NOMO-1 treated with dmso at 0.1 percent for 144 hours (cell line): Measurements from ENCODE around the gene NATD1.

ENCODE experiments used
- DNase-seq: peaks from one replicate; lab custom pipeline; 2025; ENCODE audit not compliant: unreplicated experiment; lab: John Stamatoyannopoulos, UW

NATD1 gene, protein sequence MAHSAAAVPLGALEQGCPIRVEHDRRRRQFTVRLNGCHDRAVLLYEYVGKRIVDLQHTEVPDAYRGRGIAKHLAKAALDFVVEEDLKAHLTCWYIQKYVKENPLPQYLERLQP

DNA sequence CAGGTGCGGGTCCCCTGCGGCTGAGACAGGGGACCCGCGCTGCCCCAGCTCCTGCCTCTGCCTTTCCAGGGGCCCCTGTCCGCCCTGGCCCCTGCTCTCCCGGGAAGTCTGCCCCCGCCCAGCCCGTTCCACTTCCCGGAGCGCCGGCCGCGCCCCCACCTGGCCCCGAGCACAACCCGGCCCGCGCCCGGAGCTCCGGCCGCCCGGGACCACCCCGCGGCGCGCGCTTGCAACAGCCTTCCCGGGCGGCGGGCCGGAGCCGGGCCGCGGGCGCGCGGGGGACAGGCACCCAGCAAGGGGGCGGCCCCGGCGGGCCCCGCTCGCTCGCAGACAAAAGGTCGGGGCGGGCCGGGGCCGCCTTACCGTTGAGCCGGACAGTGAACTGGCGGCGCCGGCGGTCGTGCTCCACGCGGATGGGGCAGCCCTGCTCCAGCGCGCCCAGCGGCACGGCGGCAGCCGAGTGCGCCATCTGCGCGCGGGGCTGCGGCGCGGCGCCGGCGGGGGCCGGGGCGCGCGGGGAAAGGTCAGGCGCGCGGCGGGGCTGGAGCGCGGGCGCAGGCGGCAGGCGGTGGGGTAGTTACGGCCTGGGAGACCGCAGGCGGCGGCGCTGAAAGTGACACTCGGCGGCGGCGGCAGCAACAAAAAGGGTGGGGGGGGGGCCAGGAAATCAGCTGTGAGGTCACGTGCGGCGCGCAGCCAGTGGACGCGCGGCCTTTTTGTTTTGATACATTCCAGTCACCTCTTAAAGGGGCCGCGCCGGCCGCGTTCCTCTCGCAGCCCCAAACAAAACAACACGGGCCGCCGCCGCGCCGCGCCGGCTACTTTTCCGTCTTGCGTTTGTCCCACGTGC lies at the start of gene NATD1:
Gene NATD1, minus strand, starts transcription at position 615 of the 850 bp plus-strand sequence. Its CDS starts 146 bp downstream, at position 469.
- peak; percentile 76 for DNase-seq

DNA sequence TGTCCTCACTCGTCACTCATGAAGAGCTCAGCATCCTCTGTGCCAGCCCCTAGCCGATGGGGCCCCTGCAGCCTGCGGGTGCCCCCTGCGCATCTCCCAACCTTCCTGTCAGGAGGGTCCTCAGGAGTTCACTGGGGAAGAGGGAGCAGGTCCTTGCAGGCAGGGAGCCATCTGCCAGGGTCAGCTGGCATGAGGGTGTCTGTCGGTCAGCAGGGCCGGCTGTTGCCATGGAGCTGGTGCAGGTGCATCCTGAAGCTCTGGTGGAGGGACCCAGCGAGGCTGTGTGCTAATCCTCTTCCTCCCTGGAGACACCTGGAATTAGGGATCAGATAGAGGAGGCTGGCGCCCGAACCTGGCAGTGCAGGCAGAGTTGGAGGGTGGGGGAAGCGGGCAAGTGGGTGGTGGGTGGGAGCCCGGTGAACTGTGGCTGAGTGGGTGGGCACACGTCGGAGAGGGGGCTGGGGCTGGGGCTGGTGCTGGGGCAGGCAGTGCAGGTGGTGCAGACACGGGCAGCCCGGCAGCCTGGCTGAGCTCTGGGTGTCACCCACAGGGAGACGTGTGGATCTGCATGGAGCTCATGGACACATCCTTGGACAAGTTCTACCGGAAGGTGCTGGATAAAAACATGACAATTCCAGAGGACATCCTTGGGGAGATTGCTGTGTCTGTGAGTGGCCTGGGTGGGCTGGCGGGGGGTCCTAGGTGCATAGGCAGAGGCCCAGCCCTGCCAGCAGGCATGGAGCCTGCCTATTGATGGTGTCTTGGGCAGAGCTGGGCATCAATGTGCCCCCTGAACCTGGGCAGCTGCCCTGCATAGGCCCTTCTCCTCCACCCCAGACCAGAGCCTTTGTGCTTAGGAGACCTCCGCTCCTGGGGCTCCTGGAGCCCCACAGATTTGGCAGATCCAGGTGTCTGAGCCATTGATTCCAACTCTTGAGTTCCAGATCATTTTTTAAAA lies 48.7 kb upstream of the NATD1 start:
- DNase-seq, result no peak

- DNase-seq, result no peak
Observed at GRCh38 chr17:21300601-21301571, 47.7 kb upstream of the NATD1 start.

DNA sequence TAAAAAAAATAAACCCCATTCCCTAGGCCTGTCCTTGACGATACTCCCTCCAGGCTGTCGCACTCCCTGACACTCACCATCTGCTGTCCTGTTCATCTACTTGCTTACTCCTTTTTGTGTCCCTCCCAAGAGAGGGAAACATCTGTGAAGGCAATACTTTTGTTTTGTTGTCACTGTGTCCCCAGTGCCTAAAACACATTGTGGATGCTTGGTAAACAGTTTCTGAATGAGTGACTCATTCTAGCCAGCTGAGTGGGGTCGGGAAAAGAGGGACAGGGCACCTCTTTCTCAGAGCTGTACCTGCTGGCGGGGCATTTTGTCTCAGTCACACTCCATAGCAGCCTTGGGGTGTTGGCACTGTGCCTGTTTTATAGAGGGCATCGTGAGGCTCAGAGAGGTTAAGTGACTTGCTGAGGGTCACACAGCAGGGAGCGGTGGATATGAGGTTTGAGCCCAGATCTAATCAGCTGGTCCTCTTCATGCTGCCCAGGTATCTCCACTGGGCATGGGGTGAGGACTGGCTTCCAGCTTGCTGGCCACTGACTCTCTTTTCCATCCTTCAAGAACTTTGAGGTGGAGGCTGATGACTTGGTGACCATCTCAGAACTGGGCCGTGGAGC lies 46.9 kb upstream of the NATD1 start:
- no peak for DNase-seq

GRCh38 chr17:21298983-21299519 lies 45.8 kb upstream of the NATD1 start:
- no peak for DNase-seq

GRCh38 chr17:21298056-21298982 lies 45.1 kb upstream of the NATD1 start:
- no peak for DNase-seq

- DNase-seq, result no peak
Observed at GRCh38 chr17:21297597-21297996, 44.4 kb upstream of the NATD1 start.

DNA sequence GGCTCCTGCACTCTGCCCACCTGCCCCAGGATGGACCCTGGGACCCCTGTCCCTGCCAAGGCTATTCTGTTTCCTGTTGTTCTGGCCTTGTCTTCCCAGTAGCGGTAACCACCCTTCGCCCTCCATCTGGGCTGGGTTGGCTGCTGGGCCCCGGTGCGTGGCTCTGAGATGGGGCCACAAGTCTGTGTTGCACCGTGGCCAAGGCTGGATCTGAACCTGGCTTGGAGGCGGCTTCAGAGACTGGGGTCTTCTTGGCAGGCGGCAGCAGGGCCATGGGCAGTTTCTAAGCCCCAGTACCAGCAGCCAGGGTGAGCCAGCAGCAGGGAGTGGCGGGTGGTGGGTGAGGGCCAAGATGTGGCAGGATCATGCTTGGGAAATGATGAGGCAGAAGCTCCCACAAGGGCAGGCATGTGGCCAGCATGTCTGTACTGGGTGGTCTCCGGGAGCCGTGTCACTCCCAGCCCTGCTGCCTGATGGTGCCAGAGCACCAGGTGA lies 43.9 kb upstream of the NATD1 start:
- DNase-seq, result no peak

- DNase-seq, result no peak
Observed at GRCh38 chr17:21296097-21297025, 43.2 kb upstream of the NATD1 start.

- no peak for DNase-seq
Observed at GRCh38 chr17:21295036-21295952, 42.1 kb upstream of the NATD1 start.

GRCh38 chr17:21294321-21295035 lies 41.3 kb upstream of the NATD1 start:
- DNase-seq, result no peak

DNA sequence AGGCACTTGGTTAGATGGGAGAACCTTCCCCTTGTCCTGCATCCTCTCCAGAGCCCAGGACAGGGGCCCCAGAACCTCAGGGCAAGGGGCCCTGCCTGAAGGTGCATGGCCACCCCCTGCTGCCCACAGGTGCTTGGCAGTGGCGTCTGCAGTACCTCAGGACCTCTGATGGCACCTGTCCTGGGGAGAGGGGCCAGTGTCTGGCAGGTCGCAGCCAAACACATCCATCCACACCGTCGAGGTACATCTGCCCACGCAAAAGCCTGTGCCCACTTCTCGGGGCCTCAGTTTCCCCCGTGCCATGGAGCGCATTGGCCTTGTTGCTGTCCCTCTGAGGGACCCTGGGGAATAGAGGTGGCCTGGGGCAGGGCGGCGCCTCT lies 40.6 kb upstream of the NATD1 start:
- no peak for DNase-seq

- no peak for DNase-seq
Observed at GRCh38 chr17:21292867-21293830, 39.9 kb upstream of the NATD1 start.

DNA sequence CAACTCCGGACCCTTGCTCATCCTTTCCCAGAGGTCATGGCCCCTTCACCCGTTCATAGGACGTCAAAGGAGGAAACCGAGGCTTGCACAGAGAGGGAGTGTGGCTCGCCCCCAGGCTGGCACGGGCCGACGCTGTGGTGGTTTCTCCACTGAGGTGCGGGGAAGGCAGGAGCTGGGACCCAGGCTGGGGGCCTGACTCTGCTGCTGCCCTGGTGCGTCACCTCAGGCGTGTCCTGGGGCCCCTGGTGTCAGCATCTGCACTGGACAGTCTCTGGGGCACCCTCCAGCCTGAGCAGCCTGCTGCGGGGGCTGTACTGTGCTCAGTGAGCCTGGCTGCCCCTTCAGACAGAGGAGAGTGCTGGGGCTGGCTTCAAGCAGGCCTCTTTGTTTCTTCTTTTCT lies 38.7 kb upstream of the NATD1 start:
- DNase-seq, result no peak

DNA sequence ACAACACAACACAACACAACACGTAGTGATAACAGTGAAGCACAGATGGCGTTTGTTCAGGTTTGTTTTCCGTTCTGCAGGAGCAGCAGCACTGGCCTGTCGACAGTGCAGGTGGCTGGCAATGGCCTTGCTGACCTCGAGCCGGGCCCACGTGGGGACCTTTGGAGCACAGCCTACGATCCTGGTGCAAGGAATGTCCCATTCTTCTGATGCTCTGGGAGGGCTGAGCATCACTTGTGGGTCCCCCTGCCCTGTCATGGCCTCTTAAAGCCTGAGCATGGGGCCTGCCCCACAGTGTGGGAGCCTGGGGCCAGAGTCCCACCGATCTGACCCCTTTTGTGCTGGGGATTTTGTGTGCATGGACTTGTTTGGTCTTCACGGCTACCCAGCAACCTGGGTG lies 38.1 kb upstream of the NATD1 start:
- DNase-seq, result no peak
